ENCODE data around the gene C9orf50. TPM values are rescaled to one million over a fixed set of nuclear protein-coding genes. Genes with fewer than 3 reads are reported as not detected.

C9orf50 gene
- total and polyA plus RNA-seq, 2 donors (not counting 3 experiments of a cell fraction or from before 2014, with no cell fraction given), result not detected

GRCh38 chr9:129586685-129587084 is 34.2 kb downstream of the C9orf50 start:
- no peak for FAIRE-seq
- H3K79me2 ChIP-seq (ENCODE audit: control insufficient read depth, insufficient read depth, low read length), result no peaks in the 10 kb centered on the region
- H3K36me3 ChIP-seq (ENCODE audit: control insufficient read depth in 2 of 2, extremely low read depth in 1 of 2, insufficient read depth in 2 of 2, low read length in 2 of 2), result no peaks in the 10 kb centered on the region
- no peak overlapping the region for H3K27ac ChIP-seq (ENCODE audit: insufficient read depth, low read depth, low read length)
- intact Hi-C loops (cut with micrococcal nuclease), result no loop called here
- TF ChIP-seq, protein P1, sequence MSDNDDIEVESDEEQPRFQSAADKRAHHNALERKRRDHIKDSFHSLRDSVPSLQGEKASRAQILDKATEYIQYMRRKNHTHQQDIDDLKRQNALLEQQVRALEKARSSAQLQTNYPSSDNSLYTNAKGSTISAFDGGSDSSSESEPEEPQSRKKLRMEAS (IDR thresholded peaks at IDR 0.05; ENCODE audit: insufficient read depth, insufficient read length), result no peak
- TF ChIP-seq POLR2A (IDR thresholded peaks at IDR 0.05; ENCODE audit: low read depth, low read length), result no peak
- TF ChIP-seq, protein P2, sequence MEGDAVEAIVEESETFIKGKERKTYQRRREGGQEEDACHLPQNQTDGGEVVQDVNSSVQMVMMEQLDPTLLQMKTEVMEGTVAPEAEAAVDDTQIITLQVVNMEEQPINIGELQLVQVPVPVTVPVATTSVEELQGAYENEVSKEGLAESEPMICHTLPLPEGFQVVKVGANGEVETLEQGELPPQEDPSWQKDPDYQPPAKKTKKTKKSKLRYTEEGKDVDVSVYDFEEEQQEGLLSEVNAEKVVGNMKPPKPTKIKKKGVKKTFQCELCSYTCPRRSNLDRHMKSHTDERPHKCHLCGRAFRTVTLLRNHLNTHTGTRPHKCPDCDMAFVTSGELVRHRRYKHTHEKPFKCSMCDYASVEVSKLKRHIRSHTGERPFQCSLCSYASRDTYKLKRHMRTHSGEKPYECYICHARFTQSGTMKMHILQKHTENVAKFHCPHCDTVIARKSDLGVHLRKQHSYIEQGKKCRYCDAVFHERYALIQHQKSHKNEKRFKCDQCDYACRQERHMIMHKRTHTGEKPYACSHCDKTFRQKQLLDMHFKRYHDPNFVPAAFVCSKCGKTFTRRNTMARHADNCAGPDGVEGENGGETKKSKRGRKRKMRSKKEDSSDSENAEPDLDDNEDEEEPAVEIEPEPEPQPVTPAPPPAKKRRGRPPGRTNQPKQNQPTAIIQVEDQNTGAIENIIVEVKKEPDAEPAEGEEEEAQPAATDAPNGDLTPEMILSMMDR (IDR thresholded peaks at IDR 0.05; ENCODE audit: extremely low read depth in 1 of 2, insufficient read depth in 1 of 2, low read depth in 1 of 2, low read length in 2 of 2), result no peak
- TF ChIP-seq GATA2 (IDR thresholded peaks at IDR 0.05; ENCODE audit: insufficient read depth, insufficient read length, low read depth, low read length), result no peak
- TF ChIP-seq MYC (IDR thresholded peaks at IDR 0.05; ENCODE audit: low read depth, low read length), result no peak
- TF ChIP-seq POLR2AphosphoS5 (IDR thresholded peaks at IDR 0.05; ENCODE audit: insufficient read depth, low read depth, low read length), result no peak
- no peak for TF ChIP-seq JUN (IDR thresholded peaks at IDR 0.05; ENCODE audit: borderline replicate concordance, insufficient read depth, insufficient read length, low read depth)
- TF ChIP-seq EZH2 (IDR thresholded peaks at IDR 0.05; ENCODE audit: borderline replicate concordance, low read depth, low read length, severe bottlenecking), result no peak
- no peak for TF ChIP-seq FOS (IDR thresholded peaks at IDR 0.05; ENCODE audit: borderline replicate concordance, insufficient read depth, low read length)
- no peak overlapping the region for H3K4me3 ChIP-seq (replicated peaks in 1 of 3; ENCODE audit: insufficient read depth in 1 of 3, low read depth in 1 of 3, low read length in 3 of 3)
- H3K9ac ChIP-seq (replicated peaks; ENCODE audit: extremely low read depth, insufficient read depth, low read length), result no peak overlapping the region
- BruUV-seq (replicated peaks), result no TSS peak
- H3K4me2 ChIP-seq (ENCODE audit: insufficient read depth, low read length), result no peak overlapping the region
- POLR2A ChIA-PET, result no interaction called here
- no peak overlapping the region for H2AFZ ChIP-seq (ENCODE audit: low read depth, low read length)
- DNase-seq (ENCODE audit: low read depth, low spot score), result no peak
- CTCF ChIA-PET, result interaction anchor here (1.4 to 1.6 kb wide), 3 partner anchors 32 to 448 kb away, joined by 3 to 5 read pairs (median 4); no protein-coding TSS in a partner anchor
- no peaks in the 10 kb centered on the region for H3K9me3 ChIP-seq (replicated peaks; ENCODE audit: control insufficient read depth, insufficient read depth, low read length)
- H3K9me1 ChIP-seq (replicated peaks; ENCODE audit: control insufficient read depth, extremely low read depth, insufficient read depth, low read length), result no peaks in the 10 kb centered on the region
- dilution Hi-C loops (cut with MboI; ENCODE audit: extremely low pct_ligation_motif_present, low sequenced_read_pairs), result no loop called here
- H4K20me1 ChIP-seq (replicated peaks; ENCODE audit: control insufficient read depth, extremely low read depth, insufficient read depth, low read length), result no peaks in the 10 kb centered on the region
- H3K4me1 ChIP-seq (ENCODE audit: control insufficient read depth, extremely low read depth, insufficient read depth, low read length), result no peaks in the 10 kb centered on the region
- peaks cover 0 to 3% of the 10 kb centered on the region in 2 experiments for H3K27me3 ChIP-seq (ENCODE audit: control insufficient read depth in 2 of 2, insufficient read depth in 2 of 2, low read length in 2 of 2)
